Spleen (tissue), 7 donors: ENCODE results near the gene MYL1.

Experiments
- CTCF ChIP-seq, 11 experiments: fragments of 200-600 bp in 7 of 11; fragments of 450-650 bp in 4 of 11; sonication (generic) in 4 of 11; IDR thresholded peaks in 8 of 11; conservative IDR thresholded peaks in 3 of 11; 1 replicate in 7 of 11; 2 replicates in 4 of 11; pipeline versions ENCODE4 v1.4.0 to v1.8.0; 2016 to 2021; ENCODE audit warnings: antibody characterized with exemption in 11 of 11, inconsistent platforms in 4 of 11, mild to moderate bottlenecking in 1 of 11
- POLR2A ChIP-seq, 3 donors: fragments of 450-650 bp; IDR thresholded peaks; one replicate each; pipeline ENCODE4 v1.5.1; 2017; ENCODE audit warnings: antibody characterized with exemption in 3 of 3, mild to moderate bottlenecking in 1 of 3
- POLR2AphosphoS5 ChIP-seq, 3 donors: sonication (generic); formaldehyde crosslinking; IDR thresholded peaks; one replicate each; pipeline ENCODE4 v1.5.1; 2017; ENCODE audit warnings: antibody characterized with exemption in 3 of 3
- donor health status: DM: no; HTN: no; CAD: no; lungs with moderate emphysema.
- donor health status: DM: no; HTN: no; CAD: no.
- donor health status: DM: no; HTN: no; CAD: no.

DNA sequence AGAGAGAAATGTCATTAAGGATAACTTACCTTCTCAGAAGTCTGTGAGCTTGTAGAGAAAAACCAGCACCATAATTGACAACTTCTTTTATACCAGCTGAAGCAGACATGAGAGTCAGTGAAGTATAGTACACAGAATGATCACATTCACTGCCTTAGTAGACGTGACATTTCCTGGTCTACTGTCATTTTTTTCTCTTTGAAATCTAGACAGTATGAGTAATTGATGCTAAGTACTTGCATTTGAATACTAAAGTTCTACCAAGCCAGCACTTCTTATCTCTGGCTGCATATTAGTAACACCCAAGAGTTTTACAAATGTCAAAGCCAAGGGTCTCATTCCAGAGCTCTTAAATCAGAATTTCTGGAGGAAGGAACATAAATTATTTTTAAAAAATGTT, 64.4 kb downstream of the MYL1 start:
- TF ChIP-seq CTCF (IDR thresholded peaks at IDR 0.05 in 8 of 11, conservative IDR thresholded peaks at IDR 0.05 in 3 of 11) (no peak), POLR2AphosphoS5 (IDR thresholded peaks at IDR 0.05) (no peak), POLR2A (IDR thresholded peaks at IDR 0.05) (no peak)
